Lower lobe of right lung (tissue), 2 donors: ENCODE results near the gene RCN1. TPM values are rescaled to one million over a fixed set of nuclear protein-coding genes. Genes with fewer than 3 reads are reported as not detected.
A peak's percentile ranks its signal among the peaks of the same experiment; 100 is the strongest.

Experiments
- ATAC-seq, 2 donors: fragments of 200-7000 bp; cut with Tn5 transposase; one replicate each; pipeline ENCODE4 v1.9.1; 2020 to 2022; ENCODE audit warnings: mild to moderate bottlenecking in 2 of 2, moderate library complexity in 2 of 2
- DNase-seq: peaks from one replicate; pipeline ENCODE4 v3.0.0-alpha.2; 2020
- H3K27ac ChIP-seq: fragments of 200-600 bp; one replicate; pipeline ENCODE4 v1.8.0; 2022
- H3K27me3 ChIP-seq: fragments of 200-600 bp; one replicate; pipeline ENCODE4 v1.8.0; 2022; ENCODE audit warnings: low read depth
- H3K36me3 ChIP-seq: fragments of 200-600 bp; one replicate; pipeline ENCODE4 v1.8.0; 2022; ENCODE audit warnings: mild to moderate bottlenecking
- H3K4me1 ChIP-seq: fragments of 200-600 bp; one replicate; pipeline ENCODE4 v1.8.0; 2022
- H3K4me3 ChIP-seq: fragments of 200-600 bp; one replicate; pipeline ENCODE4 v1.8.0; 2022; ENCODE audit warnings: mild to moderate bottlenecking
- H3K9me3 ChIP-seq: fragments of 200-600 bp; one replicate; pipeline ENCODE4 v1.8.0; 2022
- CTCF ChIP-seq: fragments of 200-600 bp; IDR thresholded peaks from one replicate; pipeline ENCODE4 v1.8.0; 2022; ENCODE audit warnings: antibody characterized with exemption, mild to moderate bottlenecking
- intact Hi-C: fragments of 100-400 bp; cut with DNase I; formaldehyde crosslinking; loops from one replicate; pipeline ENCODE4 v1.11.0; 2022
- total RNA-seq: library from RNA; stranded (reverse); fragmentation: NEBNext Ultra II Directional; extraction: Animal tissue kit (Norgen Biotek cat#: 25700); gene quantifications from one replicate; pipeline ENCODE4 v1.2.1, GENCODE V29; 2021
- donor health status: DM: no; HTN: yes; CAD: no; lungs with severe emphysema.

Gene RCN1
- total RNA-seq, 1 donor from 2014 or later = 72.6 TPM

DNA sequence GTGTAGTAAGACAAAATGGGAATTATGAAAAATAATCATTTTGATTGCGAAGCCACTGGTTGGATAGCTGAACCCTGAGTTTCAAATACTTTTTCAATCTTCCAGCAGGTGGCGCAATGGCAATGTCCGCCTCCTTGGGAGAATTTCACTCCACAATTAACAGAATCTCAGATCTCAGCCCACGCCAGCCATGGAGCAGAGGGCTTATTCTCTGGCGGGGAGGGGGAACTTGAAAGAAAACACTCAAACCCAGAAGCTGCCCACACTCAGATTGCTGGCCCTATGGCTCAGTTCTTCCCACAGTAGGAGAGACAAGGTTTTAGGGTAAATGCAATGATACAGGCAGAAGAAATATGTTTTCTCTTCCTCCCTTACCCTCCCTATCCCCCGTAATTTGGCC lies 38.7 kb upstream of the RCN1 start:
- Histone ChIP-seq H3K4me3 (no peak overlapping the region), H3K27ac (no peak overlapping the region), H3K9me3 (no peaks in the 10 kb centered on the region), H3K36me3 (no peaks in the 10 kb centered on the region), H3K4me1 (peaks cover 4% of the 10 kb centered on the region), H3K27me3 (no peaks in the 10 kb centered on the region)
- no peak for DNase-seq
- peak; percentile 80 for TF ChIP-seq CTCF
- intact Hi-C loops = loop anchor here (5.0 kb wide), 1 partner anchor 120 kb away; no protein-coding TSS in a partner anchor
- peak; percentile 50 to 69 for ATAC-seq

DNA sequence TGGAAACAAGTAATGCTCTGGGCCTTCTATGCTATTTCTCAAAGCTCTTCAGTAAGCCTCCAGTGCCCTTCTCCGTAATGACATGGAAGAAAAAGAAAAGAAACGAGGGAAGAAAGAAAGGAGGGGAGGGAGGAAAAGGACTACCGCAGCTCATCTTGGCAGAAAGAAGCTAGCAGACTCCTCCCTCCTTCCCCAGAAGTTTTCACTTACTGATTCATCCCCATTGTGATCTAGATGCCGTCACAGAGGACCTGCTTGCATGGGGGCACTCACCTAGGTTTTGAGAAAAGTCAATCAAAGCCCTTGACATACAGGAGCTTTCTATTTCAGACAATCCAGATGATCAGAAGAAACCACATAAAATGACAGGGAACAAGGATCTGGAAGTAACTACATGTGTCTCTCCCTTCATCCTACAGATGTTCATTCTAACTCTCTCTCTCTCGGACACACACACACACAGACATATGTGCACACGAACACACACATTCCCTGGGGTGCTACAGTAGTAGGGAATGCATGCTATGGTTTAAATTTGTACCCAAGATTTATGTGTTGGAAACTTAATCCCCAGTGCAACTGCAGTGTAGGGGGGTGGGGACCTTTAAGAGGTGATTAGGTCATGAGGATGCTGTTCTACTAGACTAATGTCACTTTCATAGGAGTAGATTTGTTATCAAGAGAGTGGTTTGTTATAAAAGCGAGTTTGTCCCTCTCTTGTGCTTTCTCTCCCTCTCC lies 37.6 kb upstream of the RCN1 start:
- ATAC-seq (no peak), DNase-seq (no peak)
- Histone ChIP-seq H3K4me3 (no peak overlapping the region), H3K4me1 (peaks cover 4% of the 10 kb centered on the region), H3K27ac (no peak overlapping the region), H3K36me3 (no peaks in the 10 kb centered on the region), H3K9me3 (no peaks in the 10 kb centered on the region), H3K27me3 (no peaks in the 10 kb centered on the region)
- TF ChIP-seq CTCF = no peak
- intact Hi-C loops = loop anchor here (5.0 kb wide), 1 partner anchor 119 kb away; no protein-coding TSS in a partner anchor

- intact Hi-C loops = no loop called here
- Histone ChIP-seq H3K36me3 (no peaks in the 10 kb centered on the region), H3K9me3 (no peaks in the 10 kb centered on the region), H3K27ac (no peak overlapping the region), H3K4me3 (no peak overlapping the region), H3K4me1 (peaks cover 4% of the 10 kb centered on the region), H3K27me3 (no peaks in the 10 kb centered on the region)
- ATAC-seq = no peak
- TF ChIP-seq CTCF = no peak
- DNase-seq = no peak
These were observed 35.0 kb upstream of the RCN1 start for GRCh38 chr11:32055861-32056260.

DNA sequence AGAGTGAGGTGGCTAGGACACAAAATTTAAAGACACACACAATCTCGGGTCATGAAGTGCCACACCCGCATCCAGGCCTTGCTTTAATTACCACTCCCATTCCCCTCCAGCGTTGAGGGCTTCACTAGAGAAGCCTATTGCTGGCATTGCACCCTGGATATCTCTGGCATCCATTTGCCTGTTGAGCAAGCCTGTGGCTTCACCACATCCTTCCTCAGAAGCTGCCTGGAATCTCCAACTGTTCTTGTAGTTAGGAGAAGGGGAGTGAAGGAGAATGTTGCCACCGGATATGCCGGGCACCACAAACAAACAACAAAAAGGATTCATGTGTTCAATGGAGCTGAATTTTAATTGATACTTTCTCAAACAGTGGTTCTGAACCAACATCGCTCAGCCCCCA lies 34.4 kb upstream of the RCN1 start:
- Histone ChIP-seq H3K4me3 (no peak overlapping the region), H3K36me3 (no peaks in the 10 kb centered on the region), H3K9me3 (no peaks in the 10 kb centered on the region), H3K27me3 (no peaks in the 10 kb centered on the region), H3K27ac (no peak overlapping the region), H3K4me1 (peaks cover 4% of the 10 kb centered on the region)
- intact Hi-C loops = no loop called here
- DNase-seq (no peak), ATAC-seq (no peak)
- TF ChIP-seq CTCF = no peak

DNA sequence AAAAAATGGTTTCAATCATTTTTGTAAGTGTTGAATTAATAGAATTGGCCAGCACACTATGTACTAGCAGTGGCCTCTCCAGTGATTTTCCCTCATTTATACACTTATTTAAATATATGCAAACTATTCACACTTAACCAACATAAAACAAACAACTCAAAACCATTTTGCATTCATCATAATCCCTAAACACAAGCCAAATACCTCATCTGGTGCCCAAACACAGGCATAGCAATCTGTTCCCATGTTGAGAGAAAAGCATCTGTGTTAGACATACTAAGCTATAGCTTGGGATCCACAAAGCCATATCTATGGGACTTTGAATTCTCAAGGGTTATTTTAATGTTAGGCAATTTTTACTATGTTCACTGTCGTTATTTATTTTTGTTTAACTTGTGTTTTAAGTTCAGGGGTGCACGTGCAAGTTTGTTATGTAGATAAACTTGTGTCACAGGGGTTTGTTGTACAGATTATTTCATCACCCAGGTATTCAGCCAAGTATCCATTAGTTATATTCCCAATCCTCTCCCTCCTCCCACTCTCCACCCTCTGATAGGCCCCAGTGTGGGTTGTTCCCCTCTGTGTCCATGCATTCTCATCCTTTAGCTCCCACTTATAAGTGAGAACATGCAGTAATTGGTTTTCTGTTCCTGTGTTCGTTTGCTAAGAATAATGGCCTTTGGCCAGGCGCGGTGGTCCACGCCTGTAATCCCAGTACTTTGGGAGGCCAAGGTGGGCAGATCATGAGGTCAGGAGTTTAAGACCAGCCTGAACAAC lies 31.0 kb upstream of the RCN1 start:
- Histone ChIP-seq H3K4me1 (no peaks in the 10 kb centered on the region), H3K4me3 (no peak overlapping the region), H3K36me3 (no peaks in the 10 kb centered on the region), H3K27ac (no peak overlapping the region), H3K9me3 (no peaks in the 10 kb centered on the region), H3K27me3 (no peaks in the 10 kb centered on the region)
- DNase-seq (no peak), ATAC-seq (no peak)
- no peak for TF ChIP-seq CTCF
- intact Hi-C loops = no loop called here
